HG03095 (cell line): ENCODE results near the gene ARNT2.

Source experiments
- ATAC-seq: cut with Tn5 transposase; IDR thresholded peaks from one replicate; pipeline ENCODE4 v1.9.1; 2021; ENCODE audit warnings: moderate library complexity; ENCODE audit not compliant: unreplicated experiment

Gene ARNT2

DNA sequence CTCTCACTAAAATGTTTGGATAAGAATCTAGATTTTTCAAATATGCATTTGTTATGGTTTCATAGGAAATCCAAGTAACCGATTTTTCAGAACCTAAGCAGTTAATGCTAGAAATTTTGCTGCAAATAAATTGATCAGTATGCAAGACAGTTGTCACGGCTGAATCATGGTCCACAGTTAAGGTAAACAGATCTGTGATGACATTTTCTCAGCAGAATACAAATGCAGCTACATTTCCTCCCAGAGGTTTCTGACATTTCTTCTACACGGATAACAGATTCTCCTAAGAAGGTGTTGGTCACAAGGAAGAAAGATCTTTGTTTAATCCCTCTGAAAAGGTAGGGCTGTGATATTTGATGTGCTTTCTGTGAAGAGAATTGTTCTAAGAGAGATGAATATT lies 36.9 kb downstream of the ARNT2 start:
- no peak for ATAC-seq

DNA sequence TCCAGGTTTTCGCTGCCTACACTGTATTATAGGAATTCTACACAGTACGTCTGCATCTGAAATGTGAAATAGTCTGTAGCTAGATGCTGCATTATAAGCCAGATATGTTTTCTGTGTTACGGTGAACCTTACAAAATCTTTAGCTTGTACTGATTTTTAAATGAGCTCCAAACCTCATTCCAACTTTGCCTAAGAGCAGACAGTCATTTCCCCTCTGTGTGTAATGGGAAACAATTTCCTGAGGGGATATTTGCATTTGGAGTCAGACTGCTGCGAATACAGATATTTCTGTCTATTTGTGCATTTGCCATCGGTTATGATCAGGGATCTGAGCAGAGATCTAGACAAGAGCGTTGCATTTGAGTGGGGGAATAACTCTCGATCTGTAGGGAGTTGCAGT lies 37.5 kb downstream of the ARNT2 start:
- no peak for ATAC-seq

- ATAC-seq: no peak
These were observed 38.7 kb downstream of the ARNT2 start for GRCh38 chr15:80442728-80443403.

GRCh38 chr15:80444680-80445251 lies 40.6 kb downstream of the ARNT2 start:
- ATAC-seq: no peak

- no peak for ATAC-seq
These were observed 41.3 kb downstream of the ARNT2 start for GRCh38 chr15:80445300-80446041.

DNA sequence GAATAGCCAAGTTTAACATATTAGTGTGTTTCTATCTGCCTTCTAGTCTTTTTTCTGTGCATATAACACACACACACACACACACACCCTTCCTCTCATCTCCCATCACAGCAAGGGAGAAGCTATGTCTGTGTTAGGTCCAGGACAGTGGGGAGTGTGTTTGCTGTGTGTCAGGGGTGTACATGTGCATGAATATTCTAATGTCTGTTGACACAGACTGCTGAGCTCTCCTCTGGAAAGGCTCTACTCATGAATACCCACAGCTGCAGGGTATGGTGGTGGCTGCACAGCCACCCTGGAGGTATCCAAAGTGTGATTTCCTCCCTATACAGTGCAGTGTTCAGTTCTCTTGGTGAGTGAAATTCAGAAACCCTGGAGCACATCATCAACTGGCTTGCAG lies 42.9 kb downstream of the ARNT2 start:
- ATAC-seq: no peak

DNA sequence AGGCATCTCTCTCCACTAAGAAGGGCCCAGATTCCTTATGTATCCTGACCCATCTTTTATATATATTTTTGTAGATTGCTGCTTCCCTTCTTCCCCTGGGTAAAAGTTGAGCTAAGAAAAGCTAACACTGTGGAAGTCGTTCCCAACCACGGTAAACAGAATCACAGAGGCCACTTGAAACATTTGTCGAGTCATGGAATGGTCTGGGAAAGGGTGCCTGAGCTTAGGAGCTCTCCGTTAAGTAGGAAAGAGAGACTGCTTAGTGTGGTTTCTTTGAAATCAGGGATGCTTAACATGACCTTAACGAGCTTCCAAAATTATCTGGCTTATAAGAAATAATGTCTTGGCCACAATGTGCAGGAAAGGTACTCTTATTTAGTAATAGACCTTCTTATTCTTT lies 45.6 kb downstream of the ARNT2 start:
- no peak for ATAC-seq

- ATAC-seq: no peak
These were observed 46.7 kb downstream of the ARNT2 start for GRCh38 chr15:80450811-80451321.

DNA sequence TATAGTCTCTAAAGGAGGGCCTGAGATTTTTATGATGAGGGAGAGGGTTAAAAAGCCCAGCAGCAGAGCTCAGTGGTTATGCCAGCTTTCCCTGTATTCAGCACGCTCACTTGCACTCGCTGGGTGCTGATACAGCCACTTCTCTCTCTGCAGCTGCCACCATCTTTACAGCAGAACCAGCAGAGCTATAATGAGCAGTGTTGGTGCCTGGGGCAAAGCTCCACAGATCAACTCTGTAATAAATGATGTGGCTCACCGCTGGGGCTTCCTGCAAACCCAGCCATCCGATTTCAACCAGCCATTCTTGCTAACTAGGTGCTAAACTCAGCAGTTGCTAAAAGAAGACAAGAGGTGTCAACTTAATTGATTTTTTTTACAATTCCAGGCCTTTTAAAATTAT lies 48.0 kb downstream of the ARNT2 start:
- ATAC-seq: no peak

GRCh38 chr15:80455051-80455648 lies 51.0 kb downstream of the ARNT2 start:
- ATAC-seq: no peak

GRCh38 chr15:80455668-80456442 lies 51.7 kb downstream of the ARNT2 start:
- no peak for ATAC-seq

- ATAC-seq: no peak
These were observed 52.6 kb downstream of the ARNT2 start for GRCh38 chr15:80456517-80457492.

GRCh38 chr15:80457896-80458295 lies 53.7 kb downstream of the ARNT2 start:
- ATAC-seq: no peak

DNA sequence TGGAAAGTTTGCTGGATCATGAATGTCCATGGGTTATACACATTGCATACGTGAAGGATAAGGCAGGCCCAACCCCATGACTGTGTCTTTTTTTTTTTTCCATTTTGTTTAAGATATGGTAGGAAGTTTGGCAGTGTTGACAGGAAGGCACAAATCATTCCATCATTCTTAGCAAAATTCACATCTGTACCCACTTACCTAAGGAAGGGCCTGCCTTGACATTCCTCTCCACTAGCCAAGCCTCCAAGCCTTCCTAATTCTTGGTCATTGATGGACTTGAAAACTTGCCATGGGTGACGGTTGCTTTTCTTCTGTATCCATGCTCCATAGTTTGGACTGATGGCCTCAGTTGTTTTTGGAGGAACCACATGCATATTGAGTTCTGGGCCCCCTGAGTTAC lies 54.4 kb downstream of the ARNT2 start:
- ATAC-seq: no peak

GRCh38 chr15:80459380-80459779 lies 55.2 kb downstream of the ARNT2 start:
- no peak for ATAC-seq

- ATAC-seq: no peak
These were observed 55.6 kb downstream of the ARNT2 start for GRCh38 chr15:80459818-80460217.

- ATAC-seq: no peak
These were observed 57.3 kb downstream of the ARNT2 start for GRCh38 chr15:80461356-80462095.

- no peak for ATAC-seq
These were observed 57.9 kb downstream of the ARNT2 start for GRCh38 chr15:80462111-80462510.
